ENCODE results near the gene MNAT1. TPM values are rescaled to one million over a fixed set of nuclear protein-coding genes. Genes with fewer than 3 reads are reported as not detected.
A peak's percentile ranks its signal among the peaks of the same experiment; 100 is the strongest.

Gene MNAT1
- total and polyA plus RNA-seq, 9 of the 15 experiments (the other 6 are each of a cell fraction or from before 2014, with no cell fraction given) = 37.8 to 83.3 (median 60.4) TPM

DNA sequence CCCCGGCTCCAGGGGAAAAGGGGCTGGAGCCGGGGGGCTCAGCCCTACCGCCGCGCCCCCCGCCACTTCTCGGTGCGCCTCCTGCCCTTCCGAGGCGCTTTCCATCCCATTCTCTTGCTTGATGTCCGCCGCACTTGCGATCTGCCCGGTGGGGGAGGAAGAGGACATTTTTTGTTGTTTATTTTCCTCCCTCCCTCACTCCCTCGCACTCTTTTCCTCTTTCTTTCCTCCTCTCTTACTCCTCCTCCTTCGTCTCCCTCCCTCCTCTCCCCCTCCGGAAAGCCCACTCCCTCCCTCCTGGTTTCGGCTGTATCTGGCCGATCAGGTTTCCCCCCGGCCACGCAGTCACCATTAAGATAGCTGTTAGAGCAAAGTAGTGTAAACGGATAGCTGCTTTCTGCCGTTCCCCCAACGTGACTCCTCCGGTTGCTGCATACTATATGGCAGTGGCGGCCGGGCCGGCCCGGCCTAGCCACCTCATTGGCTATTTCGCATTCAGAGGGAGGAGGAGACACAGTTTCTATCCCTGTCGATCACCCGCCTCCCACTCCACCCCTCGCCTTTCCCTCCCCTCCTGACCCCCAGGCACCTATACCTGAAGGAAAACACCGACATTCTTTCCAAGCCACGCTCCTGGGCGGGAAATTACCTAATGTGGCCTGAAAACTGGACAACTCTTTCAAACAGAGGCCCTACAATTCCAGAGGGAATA lies 10.5 kb upstream of the MNAT1 start, which contains the start of gene SIX4 (continued):
- TF ChIP-seq NCOA2 (IDR thresholded peaks at IDR 0.05; ENCODE audit: partially characterized antibody in 2 of 2) (no peak), SPI1 (IDR thresholded peaks at IDR 0.05; ENCODE audit: borderline replicate concordance, low read depth, low read length) (no peak), SAP30 (IDR thresholded peaks at IDR 0.05; ENCODE audit: borderline replicate concordance, insufficient read depth, low read depth, low read length, poor library complexity, severe bottlenecking) (peak; percentile 46), HCFC1 (IDR thresholded peaks at IDR 0.05; ENCODE audit: low read depth, low read length) (peak; percentile 9; the same call in 1 of the 2 replicates), MYC (IDR thresholded peaks at IDR 0.05; ENCODE audit: low read depth, low read length) (peak; percentile 60), MYC (CRISPR knock-in tag; IDR thresholded peaks at IDR 0.05; ENCODE audit: borderline replicate concordance, low read depth) (no peak), TAF9B (IDR thresholded peaks at IDR 0.05; ENCODE audit: partially characterized antibody) (peak; percentile 58), RUNX1 (IDR thresholded peaks at IDR 0.05; ENCODE audit: low read depth) (no peak), NKRF (IDR thresholded peaks at IDR 0.05; ENCODE audit: borderline replicate concordance) (peak; percentile 74), CCAR2 (IDR thresholded peaks at IDR 0.05; ENCODE audit: low read depth, low read length) (no peak), KAT8 (IDR thresholded peaks at IDR 0.05; ENCODE audit: low read depth) (no peak), SMARCA5 (IDR thresholded peaks at IDR 0.05) (0 out of 2 replicates have a peak, but pooled peaks have one; percentile 34)
- TF ChIP-seq, protein P1, sequence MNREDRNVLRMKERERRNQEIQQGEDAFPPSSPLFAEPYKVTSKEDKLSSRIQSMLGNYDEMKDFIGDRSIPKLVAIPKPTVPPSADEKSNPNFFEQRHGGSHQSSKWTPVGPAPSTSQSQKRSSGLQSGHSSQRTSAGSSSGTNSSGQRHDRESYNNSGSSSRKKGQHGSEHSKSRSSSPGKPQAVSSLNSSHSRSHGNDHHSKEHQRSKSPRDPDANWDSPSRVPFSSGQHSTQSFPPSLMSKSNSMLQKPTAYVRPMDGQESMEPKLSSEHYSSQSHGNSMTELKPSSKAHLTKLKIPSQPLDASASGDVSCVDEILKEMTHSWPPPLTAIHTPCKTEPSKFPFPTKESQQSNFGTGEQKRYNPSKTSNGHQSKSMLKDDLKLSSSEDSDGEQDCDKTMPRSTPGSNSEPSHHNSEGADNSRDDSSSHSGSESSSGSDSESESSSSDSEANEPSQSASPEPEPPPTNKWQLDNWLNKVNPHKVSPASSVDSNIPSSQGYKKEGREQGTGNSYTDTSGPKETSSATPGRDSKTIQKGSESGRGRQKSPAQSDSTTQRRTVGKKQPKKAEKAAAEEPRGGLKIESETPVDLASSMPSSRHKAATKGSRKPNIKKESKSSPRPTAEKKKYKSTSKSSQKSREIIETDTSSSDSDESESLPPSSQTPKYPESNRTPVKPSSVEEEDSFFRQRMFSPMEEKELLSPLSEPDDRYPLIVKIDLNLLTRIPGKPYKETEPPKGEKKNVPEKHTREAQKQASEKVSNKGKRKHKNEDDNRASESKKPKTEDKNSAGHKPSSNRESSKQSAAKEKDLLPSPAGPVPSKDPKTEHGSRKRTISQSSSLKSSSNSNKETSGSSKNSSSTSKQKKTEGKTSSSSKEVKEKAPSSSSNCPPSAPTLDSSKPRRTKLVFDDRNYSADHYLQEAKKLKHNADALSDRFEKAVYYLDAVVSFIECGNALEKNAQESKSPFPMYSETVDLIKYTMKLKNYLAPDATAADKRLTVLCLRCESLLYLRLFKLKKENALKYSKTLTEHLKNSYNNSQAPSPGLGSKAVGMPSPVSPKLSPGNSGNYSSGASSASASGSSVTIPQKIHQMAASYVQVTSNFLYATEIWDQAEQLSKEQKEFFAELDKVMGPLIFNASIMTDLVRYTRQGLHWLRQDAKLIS (CRISPR knock-in tag; IDR thresholded peaks at IDR 0.05) = 0 out of 2 replicates have a peak, but pooled peaks have one; percentile 17
- TF ChIP-seq, protein P2, sequence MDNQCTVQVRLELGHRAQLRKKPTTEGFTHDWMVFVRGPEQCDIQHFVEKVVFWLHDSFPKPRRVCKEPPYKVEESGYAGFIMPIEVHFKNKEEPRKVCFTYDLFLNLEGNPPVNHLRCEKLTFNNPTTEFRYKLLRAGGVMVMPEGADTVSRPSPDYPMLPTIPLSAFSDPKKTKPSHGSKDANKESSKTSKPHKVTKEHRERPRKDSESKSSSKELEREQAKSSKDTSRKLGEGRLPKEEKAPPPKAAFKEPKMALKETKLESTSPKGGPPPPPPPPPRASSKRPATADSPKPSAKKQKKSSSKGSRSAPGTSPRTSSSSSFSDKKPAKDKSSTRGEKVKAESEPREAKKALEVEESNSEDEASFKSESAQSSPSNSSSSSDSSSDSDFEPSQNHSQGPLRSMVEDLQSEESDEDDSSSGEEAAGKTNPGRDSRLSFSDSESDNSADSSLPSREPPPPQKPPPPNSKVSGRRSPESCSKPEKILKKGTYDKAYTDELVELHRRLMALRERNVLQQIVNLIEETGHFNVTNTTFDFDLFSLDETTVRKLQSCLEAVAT (IDR thresholded peaks at IDR 0.05) = peak; percentile 51 to 77; a peak in 2 of 4 replicates
- TF ChIP-seq, protein P3, sequence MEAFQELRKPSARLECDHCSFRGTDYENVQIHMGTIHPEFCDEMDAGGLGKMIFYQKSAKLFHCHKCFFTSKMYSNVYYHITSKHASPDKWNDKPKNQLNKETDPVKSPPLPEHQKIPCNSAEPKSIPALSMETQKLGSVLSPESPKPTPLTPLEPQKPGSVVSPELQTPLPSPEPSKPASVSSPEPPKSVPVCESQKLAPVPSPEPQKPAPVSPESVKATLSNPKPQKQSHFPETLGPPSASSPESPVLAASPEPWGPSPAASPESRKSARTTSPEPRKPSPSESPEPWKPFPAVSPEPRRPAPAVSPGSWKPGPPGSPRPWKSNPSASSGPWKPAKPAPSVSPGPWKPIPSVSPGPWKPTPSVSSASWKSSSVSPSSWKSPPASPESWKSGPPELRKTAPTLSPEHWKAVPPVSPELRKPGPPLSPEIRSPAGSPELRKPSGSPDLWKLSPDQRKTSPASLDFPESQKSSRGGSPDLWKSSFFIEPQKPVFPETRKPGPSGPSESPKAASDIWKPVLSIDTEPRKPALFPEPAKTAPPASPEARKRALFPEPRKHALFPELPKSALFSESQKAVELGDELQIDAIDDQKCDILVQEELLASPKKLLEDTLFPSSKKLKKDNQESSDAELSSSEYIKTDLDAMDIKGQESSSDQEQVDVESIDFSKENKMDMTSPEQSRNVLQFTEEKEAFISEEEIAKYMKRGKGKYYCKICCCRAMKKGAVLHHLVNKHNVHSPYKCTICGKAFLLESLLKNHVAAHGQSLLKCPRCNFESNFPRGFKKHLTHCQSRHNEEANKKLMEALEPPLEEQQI (IDR thresholded peaks at IDR 0.05) = no peak

Data from K562 (cell line).